ENCODE data around the gene PC.

PC gene

GRCh38 chr11:66910016-66910415 is 48.2 kb downstream of the PC start:
- DNase-seq = no peak

DNA sequence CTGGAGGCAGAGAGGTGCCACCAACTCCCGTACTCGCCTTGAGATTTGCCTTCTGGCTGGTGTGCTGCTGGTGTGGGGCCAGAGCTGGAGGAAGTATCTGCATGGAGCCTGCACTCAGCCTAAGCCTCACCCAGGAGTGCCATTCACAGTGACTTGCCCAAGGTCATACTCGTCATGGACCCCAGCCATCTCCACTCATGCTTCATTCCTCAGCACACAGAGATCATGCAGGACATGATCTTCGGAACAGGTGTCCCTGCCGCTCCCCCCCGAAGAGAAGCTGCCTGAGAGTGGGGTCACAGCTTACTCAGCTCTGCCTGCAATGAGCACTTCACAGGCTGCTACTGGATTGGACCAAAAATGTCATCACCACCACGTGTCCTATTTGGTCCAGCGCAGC is 49.0 kb downstream of the PC start:
- no peak for DNase-seq

DNA sequence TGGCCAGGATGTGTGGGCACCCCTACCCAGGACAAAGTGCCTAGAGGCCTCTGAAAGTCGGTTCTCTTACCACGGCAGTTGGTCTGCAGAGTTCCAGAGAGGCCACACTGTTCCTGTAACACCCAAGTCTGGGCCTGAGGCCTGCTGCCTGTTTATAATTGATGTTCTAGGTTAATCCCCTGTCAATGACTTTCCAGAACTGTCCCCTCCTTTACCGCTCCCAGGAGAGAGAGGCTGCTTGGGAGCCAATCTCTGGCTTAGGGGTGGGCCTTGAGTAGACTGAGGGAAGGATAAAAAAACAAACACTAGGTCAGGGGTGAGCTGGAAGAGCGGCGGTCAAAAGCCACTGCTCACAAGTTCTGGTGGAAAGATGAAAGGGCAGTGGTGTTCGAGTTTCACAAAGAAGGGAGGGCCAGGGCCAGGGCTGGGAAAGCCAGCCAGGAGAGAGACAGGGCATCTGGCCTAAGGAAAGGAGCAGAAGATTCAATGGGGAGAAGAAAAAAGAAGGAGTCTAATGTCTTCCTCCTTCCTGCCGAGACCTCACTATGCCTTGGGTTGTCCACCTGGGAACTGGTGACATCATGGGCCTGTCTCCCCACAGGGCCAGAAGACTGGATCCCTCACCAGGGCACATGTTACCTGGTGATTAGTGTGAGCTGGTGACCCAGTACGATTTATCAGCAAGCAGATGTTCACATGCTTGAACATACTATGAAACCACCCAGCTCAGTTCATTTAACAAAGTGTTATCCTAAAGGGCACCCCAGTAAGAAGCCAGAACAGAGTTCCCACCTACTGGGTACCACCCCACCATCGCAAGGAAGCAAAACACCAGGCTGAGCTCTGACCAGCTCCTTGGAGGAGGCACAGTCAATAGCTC is 50.2 kb downstream of the PC start:
- no peak for DNase-seq

GRCh38 chr11:66906061-66906733 is 52.0 kb downstream of the PC start:
- DNase-seq = no peak

- no peak for DNase-seq
These were observed 52.6 kb downstream of the PC start for GRCh38 chr11:66905631-66906030.

- no peak for DNase-seq
These were observed 53.1 kb downstream of the PC start for GRCh38 chr11:66904981-66905521.

GRCh38 chr11:66904561-66904960 is 53.6 kb downstream of the PC start:
- DNase-seq = no peak

DNA sequence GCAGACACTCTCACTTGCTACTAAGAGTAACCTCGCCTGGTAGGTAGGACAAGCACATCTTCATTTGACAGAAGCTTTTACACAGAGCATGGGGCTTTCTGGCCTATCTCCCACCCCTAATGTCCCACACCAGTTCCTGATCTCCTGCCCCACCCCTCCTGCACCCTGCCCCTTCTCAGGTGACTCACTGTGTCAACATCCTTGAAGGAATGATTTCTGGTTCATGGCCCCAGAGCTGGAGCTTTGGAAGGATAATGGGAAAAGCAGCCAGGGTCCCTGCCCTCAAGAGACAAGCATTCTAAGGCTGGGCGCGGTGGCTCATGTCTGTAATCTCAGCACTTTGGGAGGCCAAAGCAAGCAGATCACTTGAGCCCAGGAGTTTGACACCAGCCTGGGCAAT is 54.1 kb downstream of the PC start:
- DNase-seq = no peak

- no peak for DNase-seq
These were observed 55.6 kb downstream of the PC start for GRCh38 chr11:66902486-66903177.

- DNase-seq = no peak
These were observed 56.2 kb downstream of the PC start for GRCh38 chr11:66901964-66902390.

GRCh38 chr11:66894141-66894540 is 64.0 kb downstream of the PC start:
- DNase-seq = no peak

GRCh38 chr11:66892911-66893310 is 65.3 kb downstream of the PC start:
- no peak for DNase-seq

- no peak for DNase-seq
These were observed 66.1 kb downstream of the PC start for GRCh38 chr11:66891851-66892660.

DNA sequence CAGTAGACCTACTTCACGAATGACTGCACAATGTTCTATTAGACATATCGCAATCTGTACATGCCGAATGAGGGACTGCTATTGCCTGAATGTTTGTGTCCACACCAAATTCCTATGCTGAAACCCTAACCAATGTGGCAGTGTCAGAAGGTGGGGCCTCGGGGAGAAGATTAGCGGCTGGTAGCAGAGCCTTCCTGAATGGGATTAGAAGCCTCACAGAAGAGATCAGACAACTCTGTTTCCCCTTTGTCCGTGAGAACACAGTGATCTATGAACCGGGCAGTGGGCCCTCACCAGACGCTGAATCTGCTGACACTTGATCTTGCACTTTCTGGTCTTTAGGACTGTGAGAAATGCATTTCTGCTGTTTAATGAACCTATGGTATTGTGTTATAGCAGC is 68.2 kb downstream of the PC start:
- no peak for DNase-seq

GRCh38 chr11:66888282-66888681 is 69.9 kb downstream of the PC start:
- no peak for DNase-seq

GRCh38 chr11:66887526-66887925 is 70.7 kb downstream of the PC start:
- no peak for DNase-seq

DNA sequence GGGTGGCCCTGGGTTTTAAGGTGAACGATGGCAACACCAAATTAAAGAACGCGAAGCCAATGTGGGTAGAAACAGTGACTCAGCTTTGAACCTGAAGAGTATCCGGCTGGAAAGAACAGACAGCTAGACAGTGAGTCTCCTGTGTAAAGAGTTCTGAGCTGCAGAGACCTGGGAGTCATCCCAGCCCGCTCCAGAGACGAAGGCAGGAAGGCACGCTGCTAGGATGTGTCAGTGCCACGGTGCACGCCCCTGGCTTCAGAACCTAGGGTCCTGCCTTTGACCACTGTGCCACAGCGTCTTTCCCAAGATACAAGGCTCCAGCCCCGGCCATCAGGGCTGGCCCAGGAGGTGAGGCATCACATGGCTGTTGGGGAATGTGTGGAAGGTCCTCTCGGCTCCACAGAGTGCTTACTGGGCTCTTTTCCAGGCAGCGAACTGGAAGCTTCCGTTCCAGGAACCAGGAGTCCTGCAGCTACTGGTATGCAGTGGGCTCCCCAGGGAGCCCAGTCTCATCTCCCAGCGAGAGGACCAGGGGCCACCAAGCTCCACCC is 71.4 kb downstream of the PC start:
- DNase-seq = no peak

DNA sequence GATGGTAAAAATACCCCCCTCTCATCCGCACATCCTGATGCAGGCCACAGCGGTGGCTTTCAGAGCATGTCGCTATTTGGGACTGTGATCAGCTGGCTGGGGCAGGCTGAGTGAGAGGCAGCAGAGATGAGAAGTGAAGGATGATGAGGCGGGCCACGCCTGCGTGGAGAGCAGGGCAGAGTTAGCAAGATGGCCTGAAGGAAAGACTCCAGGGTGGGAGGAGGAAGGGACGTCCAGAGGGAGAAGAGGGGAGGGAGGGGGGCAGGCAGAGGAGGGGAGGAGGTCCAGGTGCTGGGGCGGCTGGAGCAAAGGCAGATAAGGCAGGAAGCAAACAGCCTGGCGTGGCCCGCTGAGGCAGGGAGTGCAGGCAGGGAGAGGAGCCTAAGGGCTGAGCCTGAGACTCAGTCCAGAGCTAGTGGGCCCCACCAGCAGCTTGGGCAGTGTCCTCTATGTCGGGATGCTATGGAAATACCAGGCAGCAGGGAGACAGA is 72.2 kb downstream of the PC start:
- no peak for DNase-seq

DNA sequence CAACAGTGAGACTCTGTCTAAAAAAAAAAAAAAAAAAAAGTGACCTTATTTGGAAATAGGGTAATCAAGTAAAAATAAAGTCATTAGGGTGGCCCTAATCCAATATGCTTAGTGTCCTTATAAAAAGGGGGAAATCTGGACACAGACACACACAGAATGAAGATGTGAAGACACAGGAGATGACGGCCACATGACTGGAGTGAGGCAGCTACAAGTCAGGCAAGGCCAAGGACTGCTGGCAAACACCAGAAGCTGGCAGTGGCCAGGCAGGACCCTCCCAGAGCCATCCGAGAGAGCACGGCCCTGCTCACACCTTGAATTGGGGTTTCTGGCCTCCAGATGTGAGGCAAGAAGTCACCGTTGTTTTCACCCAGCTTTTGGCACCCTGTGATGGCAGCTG is 72.7 kb downstream of the PC start:
- no peak for DNase-seq

DNA sequence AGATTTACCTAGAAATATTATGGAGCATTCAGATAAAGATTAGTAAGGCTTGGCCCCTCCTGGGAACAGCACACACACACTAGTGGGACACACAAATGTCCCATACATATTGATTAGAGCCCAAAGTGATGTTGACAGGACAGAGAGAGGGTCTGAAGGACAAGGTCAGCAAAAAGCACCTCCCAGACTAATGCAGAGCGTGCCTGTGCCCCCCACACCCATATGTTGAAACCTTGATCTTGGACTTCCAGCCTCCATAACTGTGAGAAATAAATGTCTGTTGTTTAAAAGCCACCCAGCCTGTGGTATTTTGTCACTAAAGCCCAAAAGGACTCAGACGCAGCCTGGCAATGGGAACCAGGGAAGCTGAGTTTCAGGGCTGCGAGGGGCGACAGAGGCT is 73.7 kb downstream of the PC start:
- no peak for DNase-seq

DNA sequence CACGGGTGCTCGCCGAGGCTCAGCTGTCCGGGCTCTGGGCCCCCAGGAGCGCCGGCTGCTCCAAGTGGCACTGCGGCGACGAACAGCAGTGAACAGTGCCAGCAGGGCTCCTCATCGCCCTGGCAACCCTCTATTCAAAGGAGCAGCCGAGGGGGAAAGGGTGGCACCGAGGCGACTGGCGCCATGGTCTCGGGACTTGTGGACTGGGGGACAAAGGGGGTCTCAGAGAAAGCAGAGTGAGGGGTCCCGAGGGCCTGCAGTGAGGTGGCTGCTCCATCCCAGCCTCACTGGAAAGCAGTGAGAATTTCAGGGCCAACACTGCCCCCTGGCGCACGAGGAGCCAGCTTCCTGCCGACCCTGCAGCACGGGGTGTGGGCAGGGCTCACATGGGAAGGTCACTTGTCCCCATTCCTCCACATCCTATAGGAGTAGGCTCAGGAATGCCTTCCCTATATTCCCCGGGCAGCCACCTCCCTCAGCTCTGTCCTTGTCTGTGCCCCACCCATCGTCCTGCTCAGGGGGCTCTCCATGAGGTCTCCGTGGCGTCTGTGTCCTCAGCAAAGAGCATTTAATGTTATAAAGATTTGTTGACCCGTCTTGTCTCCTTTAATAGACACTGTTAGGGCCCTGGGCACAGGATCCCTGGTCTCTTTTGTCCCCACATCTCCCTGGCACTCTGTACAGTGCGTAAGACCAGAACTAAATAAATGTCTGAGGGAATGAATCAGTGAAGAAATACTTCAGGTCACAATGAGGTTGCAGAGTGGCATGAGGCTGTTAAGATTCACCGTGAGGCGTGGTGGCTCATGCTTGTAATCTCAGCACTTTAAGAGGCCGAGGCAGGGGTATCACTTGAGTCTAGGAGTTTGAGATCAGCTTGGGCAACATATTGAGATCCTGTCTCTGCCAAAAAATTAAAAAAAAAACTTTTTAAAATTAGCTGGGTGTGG is 74.9 kb downstream of the PC start:
- DNase-seq = peak; percentile 59 to 80

Data from hippocampal formation (tissue), 2 donors.